Common myeloid progenitor, CD34-positive (primary cell): ENCODE data around the gene MELK. TPM values are rescaled to one million over a fixed set of nuclear protein-coding genes. Genes with fewer than 3 reads are reported as not detected.
"Not testable (repeated sequence)": the region's sequence is repeated elsewhere in the genome, so short reads cannot be mapped to it uniquely, and the experiment has no call there.

Experiments
- CTCF ChIA-PET: fragments of 350-600 bp; sonication (Branson Sonifier 250); formaldehyde crosslinking; loops from one replicate; lab custom pipeline; 2021; ENCODE audit warnings: antibody characterized with exemption; lab: Charles Lee
- POLR2A ChIA-PET: fragments of 350-600 bp; sonication (Branson Sonifier 250); formaldehyde crosslinking; loops from one replicate; lab custom pipeline; 2021; ENCODE audit warnings: antibody characterized with exemption; lab: Charles Lee
- DNase-seq, 3 donors: peaks; one replicate each; pipeline versions ENCODE4 v3.0.0 to v3.0.0-alpha.2; 2013
- H3K27ac ChIP-seq, 2 experiments: 1 replicate in 1 of 2; 2 replicates in 1 of 2; pipeline ENCODE4 v1.7.0; 2013; ENCODE audit warnings: inconsistent platforms in 2 of 2, low read length in 2 of 2, mild to moderate bottlenecking in 2 of 2, low read depth in 1 of 2, moderate library complexity in 1 of 2; ENCODE audit not compliant: severe bottlenecking in 2 of 2, insufficient read depth in 1 of 2, poor library complexity in 1 of 2
- H3K27me3 ChIP-seq, 5 experiments: replicated peaks in 2 of 5; 1 replicate in 3 of 5; 2 replicates in 2 of 5; pipeline versions ENCODE4 v1.6.1 to v1.7.0; 2013; ENCODE audit warnings: low read length in 4 of 5, mild to moderate bottlenecking in 2 of 5, moderate library complexity in 2 of 5, inconsistent platforms in 1 of 5; ENCODE audit not compliant: insufficient read depth in 5 of 5, control insufficient read depth in 4 of 5
- H3K36me3 ChIP-seq, 4 experiments: 1 replicate in 2 of 4; 2 replicates in 2 of 4; pipeline versions ENCODE4 v1.6.1 to v1.7.0; 2013; ENCODE audit warnings: low read length in 3 of 4, control low read depth in 1 of 4, mild to moderate bottlenecking in 1 of 4; ENCODE audit not compliant: control insufficient read depth in 4 of 4, insufficient read depth in 4 of 4
- H3K4me1 ChIP-seq, 4 experiments: 1 replicate in 3 of 4; 2 replicates in 1 of 4; pipeline versions ENCODE4 v1.6.1 to v1.7.1; 2013; ENCODE audit warnings: low read length in 3 of 4, mild to moderate bottlenecking in 3 of 4, control low read depth in 1 of 4, inconsistent platforms in 1 of 4, moderate library complexity in 1 of 4; ENCODE audit not compliant: control insufficient read depth in 4 of 4, insufficient read depth in 4 of 4; ENCODE audit errors: control extremely low read depth in 1 of 4
- H3K4me3 ChIP-seq, 7 experiments: 1 replicate in 4 of 7; 2 replicates in 3 of 7; pipeline versions ENCODE4 v1.5.1 to v1.7.0; 2013; ENCODE audit warnings: mild to moderate bottlenecking in 7 of 7, low read length in 6 of 7, moderate library complexity in 6 of 7, inconsistent platforms in 2 of 7, low read depth in 2 of 7, control low read depth in 1 of 7; ENCODE audit not compliant: insufficient read depth in 4 of 7, control insufficient read depth in 1 of 7; ENCODE audit errors: extremely low read depth in 1 of 7
- H3K9me3 ChIP-seq, 5 experiments: 1 replicate in 4 of 5; 2 replicates in 1 of 5; pipeline versions ENCODE4 v1.6.1 to v1.7.1; 2013; ENCODE audit warnings: low read length in 4 of 5, mild to moderate bottlenecking in 2 of 5, inconsistent platforms in 1 of 5, low read depth in 1 of 5, moderate library complexity in 1 of 5; ENCODE audit not compliant: control insufficient read depth in 4 of 5, insufficient read depth in 2 of 5; ENCODE audit errors: control extremely low read depth in 1 of 5
- WGBS: methylation state at CpG from one replicate; pipeline ENCODE4 v1.1.5; 2013; ENCODE audit not compliant: insufficient coverage; 5-methylcytosine and 5-hydroxymethylcytosine counted together
- polyA plus RNA-seq: library from polyadenylated mRNA; unstranded; fragments of 120-200 nt; gene quantifications from one replicate; pipeline ENCODE4 v1.2.1, GENCODE V29; 2013

MELK gene
- 2.4 TPM for polyA plus RNA-seq

- Histone ChIP-seq H3K27ac (peak within 1 kb of the TSS; percentile 58 to 86), H3K36me3 (no peaks in the 10 kb centered on the region), H3K27me3 (no peaks in the 10 kb centered on the region), H3K4me1 (peaks cover 0 to 22% (median 11%) of the 10 kb centered on the region in 4 experiments), H3K9me3 (no peaks in the 10 kb centered on the region), H3K4me3 (peak within 1 kb of the TSS; percentile 85 to 98 (median 94))
- WGBS = 0% methylated on average over 56 of the region's 74 CpGs
- ChIA-PET CTCF (no interaction called here), POLR2A (no interaction called here)
- DNase-seq = peak; percentile 70 to 84 (median 80)
Measured at GRCh38 chr9:36572515-36573418, at the start of gene MELK. Gene MELK, plus strand, starts transcription at chr9:36572895. Its CDS starts 8,787 bp downstream, at chr9:36581682.

- CTCF ChIA-PET = interaction anchor here (1.6 kb wide), 1 partner anchor 12 kb away, joined by 3 read pairs; no protein-coding TSS in a partner anchor
- Histone ChIP-seq H3K27ac (no peak overlapping the region), H3K9me3 (no peaks in the 10 kb centered on the region), H3K4me3 (no peak overlapping the region), H3K4me1 (no peaks in the 10 kb centered on the region), H3K36me3 (no peaks in the 10 kb centered on the region), H3K27me3 (no peaks in the 10 kb centered on the region)
- POLR2A ChIA-PET = no interaction called here
- no peak for DNase-seq
- 85% methylated on average over 2 of the region's 2 CpGs for WGBS
Measured at GRCh38 chr9:36530224-36530623, 42.5 kb upstream of the MELK start.

GRCh38 chr9:36532353-36532752, 40.3 kb upstream of the MELK start:
- H3K4me3 ChIP-seq = no peak overlapping the region
- no peak overlapping the region for H3K27ac ChIP-seq
- no peak for DNase-seq
- POLR2A ChIA-PET = no interaction called here
- H3K9me3 ChIP-seq = no peaks in the 10 kb centered on the region
- H3K27me3 ChIP-seq = no peaks in the 10 kb centered on the region
- H3K4me1 ChIP-seq = no peaks in the 10 kb centered on the region
- WGBS = 65% methylated on average over 2 of the region's 3 CpGs
- H3K36me3 ChIP-seq = no peaks in the 10 kb centered on the region
- CTCF ChIA-PET = no interaction called here

DNA sequence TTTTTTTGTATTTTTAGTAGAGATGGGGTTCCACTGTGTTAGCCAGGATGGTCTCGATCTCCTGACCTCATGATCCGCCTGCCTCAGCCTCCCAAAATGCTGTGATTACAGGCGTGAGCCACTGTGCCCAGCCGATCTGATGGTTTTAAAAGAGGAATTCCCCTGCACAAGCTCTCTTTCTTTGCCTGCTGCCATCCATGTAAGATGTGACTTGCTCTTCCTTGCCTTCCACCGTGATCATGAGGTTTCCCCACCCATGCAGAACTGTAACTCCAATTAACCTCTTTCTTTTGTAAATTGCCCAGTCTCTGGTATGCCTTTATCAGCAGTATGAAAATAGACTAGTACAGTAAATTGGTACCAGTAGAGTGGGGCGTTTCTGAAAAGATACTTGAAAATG, 39.0 kb upstream of the MELK start:
- WGBS = 96% methylated on average over 5 of the region's 6 CpGs
- H3K27me3 ChIP-seq, H3K36me3 ChIP-seq, H3K4me3 ChIP-seq, CTCF ChIA-PET, POLR2A ChIA-PET, H3K4me1 ChIP-seq, DNase-seq, H3K27ac ChIP-seq, H3K9me3 ChIP-seq: not testable (repeated sequence)

DNA sequence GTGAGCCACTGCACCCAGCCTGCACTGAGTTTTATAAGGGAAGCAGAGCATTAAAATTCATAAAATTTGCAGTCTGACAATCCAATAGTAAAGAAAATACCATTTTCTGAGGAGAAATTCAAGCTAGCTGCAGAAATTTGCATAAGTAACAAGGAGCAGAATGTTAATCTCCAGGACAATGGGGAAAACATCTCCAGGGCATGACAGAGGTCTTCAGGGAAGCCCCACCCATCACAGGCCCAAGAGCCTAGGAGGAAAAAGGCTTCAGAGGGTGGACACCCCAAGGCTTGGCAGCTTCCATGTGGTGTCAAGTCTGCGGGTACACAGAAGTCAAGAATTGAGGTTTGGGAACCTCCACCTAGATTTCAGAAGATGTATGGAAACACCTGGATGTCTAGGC, 37.6 kb upstream of the MELK start:
- no peak overlapping the region for H3K27ac ChIP-seq
- no peaks in the 10 kb centered on the region for H3K9me3 ChIP-seq
- H3K4me3 ChIP-seq = no peak overlapping the region
- CTCF ChIA-PET = no interaction called here
- 100% methylated on average over 1 of the region's 1 CpG for WGBS
- H3K4me1 ChIP-seq = peaks cover 0 to 7% (median 0%) of the 10 kb centered on the region in 4 experiments
- no peak for DNase-seq
- no peaks in the 10 kb centered on the region for H3K36me3 ChIP-seq
- POLR2A ChIA-PET = no interaction called here
- H3K27me3 ChIP-seq = no peaks in the 10 kb centered on the region

DNA sequence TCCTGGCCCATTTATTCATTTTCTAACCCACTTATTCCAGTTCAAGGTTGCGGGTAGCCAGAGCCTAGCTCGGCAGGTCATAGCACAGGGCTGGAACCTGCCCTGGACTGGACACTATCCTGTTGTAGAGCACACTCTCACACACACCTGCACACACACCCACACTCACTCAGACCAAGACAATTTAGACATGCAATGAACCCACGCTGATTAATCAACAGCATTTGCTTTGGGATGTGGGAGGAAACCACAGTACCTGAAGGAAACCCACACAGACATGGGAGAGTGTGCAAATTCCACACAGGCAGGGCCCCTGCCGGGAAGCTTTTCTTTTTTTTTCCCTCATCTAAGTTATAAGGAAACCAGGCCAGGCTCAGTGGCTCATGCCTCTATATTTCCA, 34.8 kb upstream of the MELK start:
- H3K27me3 ChIP-seq = no peaks in the 10 kb centered on the region
- DNase-seq = no peak
- no peak overlapping the region for H3K27ac ChIP-seq
- peaks cover 0 to 12% (median 0%) of the 10 kb centered on the region in 4 experiments for H3K4me1 ChIP-seq
- CTCF ChIA-PET = no interaction called here
- no peaks in the 10 kb centered on the region for H3K36me3 ChIP-seq
- H3K9me3 ChIP-seq = no peaks in the 10 kb centered on the region
- POLR2A ChIA-PET = no interaction called here
- no peak overlapping the region for H3K4me3 ChIP-seq
- WGBS = 55% methylated on average over 4 of the region's 4 CpGs

- no peak for DNase-seq
- H3K27me3 ChIP-seq = no peaks in the 10 kb centered on the region
- H3K4me1 ChIP-seq = peaks cover 0 to 12% (median 0%) of the 10 kb centered on the region in 4 experiments
- H3K27ac ChIP-seq = no peak overlapping the region
- CTCF ChIA-PET = interaction anchor here (1.1 to 1.2 kb wide), 2 partner anchors 15 to 135 kb away, joined by 3 to 4 read pairs; no protein-coding TSS in a partner anchor
- H3K36me3 ChIP-seq = no peaks in the 10 kb centered on the region
- H3K4me3 ChIP-seq = no peak overlapping the region
- POLR2A ChIA-PET = interaction anchor here (0.6 kb wide), 1 partner anchor 41 kb away, joined by 5 read pairs; no protein-coding TSS in a partner anchor
- H3K9me3 ChIP-seq = no peaks in the 10 kb centered on the region
- WGBS = 99% methylated on average over 6 of the region's 7 CpGs
Measured at GRCh38 chr9:36542355-36542754, 30.3 kb upstream of the MELK start.
